Naive thymus-derived CD8-positive, alpha-beta T cell (primary cell): ENCODE data around the gene SKIC2. TPM values are rescaled to one million over a fixed set of nuclear protein-coding genes. Genes with fewer than 3 reads are reported as not detected.
A peak's percentile ranks its signal among the peaks of the same experiment; 100 is the strongest.
"Not testable (repeated sequence)": the region's sequence is repeated elsewhere in the genome, so short reads cannot be mapped to it uniquely, and the experiment has no call there.

Experiments used
- ATAC-seq, 2 donors: fragments of 150-1000 bp; cut with Tn5 transposase in 1 of 2; sonication (Bioruptor Pico), chemical (Tn5 transposase) in 1 of 2; 1 replicate in 1 of 2; 2 replicates in 1 of 2; pipeline ENCODE4 v1.10.0; 2021; ENCODE audit warnings: mild to moderate bottlenecking in 2 of 2, moderate library complexity in 2 of 2
- POLR2A ChIA-PET: fragments of 350-600 bp; sonication (Branson Sonifier 250); formaldehyde crosslinking; loops from one replicate; lab custom pipeline; 2021; ENCODE audit warnings: antibody characterized with exemption; lab: Charles Lee
- DNase-seq, 10 donors: peaks; one replicate each; pipeline versions ENCODE4 v3.0.0 to v3.0.0-alpha.2; 2020 to 2022
- H3K27ac Mint-ChIP-seq, 10 donors: one replicate each; pipeline ENCODE4 v1.8.0; 2020 to 2022; ENCODE audit warnings: mild to moderate bottlenecking in 10 of 10, mixed read lengths in 10 of 10, moderate library complexity in 4 of 10, inconsistent platforms in 1 of 10
- H3K27me3 Mint-ChIP-seq, 5 donors: one replicate each; pipeline ENCODE4 v1.8.0; 2021 to 2022; ENCODE audit warnings: mixed read lengths in 5 of 5
- H3K36me3 Mint-ChIP-seq, 3 donors: one replicate each; pipeline ENCODE4 v1.8.0; 2020 to 2022; ENCODE audit warnings: mixed read lengths in 3 of 3, mild to moderate bottlenecking in 2 of 3, inconsistent platforms in 1 of 3
- H3K4me1 Mint-ChIP-seq, 4 donors: one replicate each; pipeline ENCODE4 v1.8.0; 2021 to 2022; ENCODE audit warnings: mixed read lengths in 4 of 4
- H3K4me3 Mint-ChIP-seq, 10 donors: one replicate each; pipeline ENCODE4 v1.8.0; 2020 to 2022; ENCODE audit warnings: mild to moderate bottlenecking in 10 of 10, mixed read lengths in 10 of 10, moderate library complexity in 6 of 10, inconsistent platforms in 1 of 10
- H3K9me3 Mint-ChIP-seq, 9 donors: one replicate each; pipeline ENCODE4 v1.8.0; 2020 to 2022; ENCODE audit warnings: mixed read lengths in 9 of 9, mild to moderate bottlenecking in 3 of 9, inconsistent platforms in 1 of 9, moderate library complexity in 1 of 9
- polyA plus RNA-seq, 3 donors: library from polyadenylated mRNA; unstranded; fragments of 300-500 nt; fragmentation: Illumina TruSeq; gene quantifications; one replicate each; pipeline ENCODE4 v1.2.3, GENCODE V29; 2021
- total RNA-seq, 8 experiments: library from RNA in 2 of 8; stranded (reverse) in 2 of 8; gene quantifications; one replicate each; pipeline ENCODE4 v1.2.3 and lab custom pipeline; 2021 to 2026

SKIC2 gene
- total RNA-seq (100 to 1,000 TPM; 130 to 141 TPM), polyA plus RNA-seq (10 to 100 TPM; 18.1 to 19.9 (median 19.4) TPM), total RNA-seq (lab: John Stamatoyannopoulos, UW) (137 to 193 (median 170) reads per million in 6 experiments)

DNA sequence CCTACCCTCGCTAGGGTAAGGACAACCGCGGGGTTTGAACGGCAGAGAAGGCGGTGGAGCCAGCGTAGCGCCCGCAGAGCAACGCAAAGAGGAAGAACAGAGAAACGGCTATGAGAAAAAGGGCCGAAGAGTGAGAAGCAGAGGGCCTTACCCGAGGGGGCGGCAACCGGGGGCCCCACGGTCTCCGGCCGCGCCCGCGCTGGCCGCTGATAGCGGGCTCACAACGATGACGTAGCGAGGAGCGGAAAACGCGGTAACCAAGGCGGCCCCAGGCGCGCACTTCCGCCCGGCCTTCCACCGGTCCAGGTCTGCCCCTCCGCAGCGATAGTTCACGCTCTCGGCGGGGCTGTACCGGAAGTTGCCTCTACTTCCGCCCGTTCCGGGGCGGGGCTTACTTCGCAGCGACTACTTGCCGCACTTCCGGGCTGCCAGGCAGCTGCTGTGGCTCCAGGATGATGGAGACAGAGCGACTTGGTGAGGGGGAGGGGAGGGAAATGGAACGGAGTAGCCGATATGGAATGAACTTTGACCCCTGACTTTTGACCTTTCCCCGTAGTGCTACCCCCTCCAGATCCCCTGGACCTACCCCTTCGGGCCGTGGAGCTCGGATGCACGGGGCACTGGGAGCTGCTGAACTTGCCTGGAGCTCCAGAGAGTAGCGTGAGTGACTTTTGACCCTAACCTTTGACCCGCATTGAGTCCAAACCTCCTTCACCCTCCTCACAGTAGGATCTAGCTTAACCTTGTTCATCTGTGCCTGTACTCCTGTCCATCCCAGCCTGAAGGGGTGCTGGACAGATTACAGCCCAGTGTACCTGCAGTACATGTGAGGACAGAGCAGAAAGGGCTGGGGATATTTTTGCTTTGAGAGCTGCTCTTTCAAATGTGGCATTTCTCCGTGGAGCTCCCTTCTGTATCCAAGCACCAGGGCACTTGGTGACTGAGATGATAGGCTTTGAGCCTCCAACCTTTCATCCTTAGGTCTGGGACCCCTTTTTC lies at the start of gene SKIC2, which contains the start of gene NELFE:
TSS of gene SKIC2 (plus strand) at position 435 of the 999 bp plus-strand sequence. CDS start at position 453, 18 bp downstream.
TSS of gene NELFE (minus strand) at position 231 of the 999 bp plus-strand sequence. CDS start 525 bp downstream, outside the sequence.
- H3K9me3 Mint-ChIP-seq, result peaks cover 0 to 1% (median 0%) of the 10 kb centered on the region in 9 donors
- peaks cover 27 to 53% (median 40%) of the 10 kb centered on the region in 4 donors for H3K4me1 Mint-ChIP-seq
- ATAC-seq (peak; percentile 96 to 98), DNase-seq (peak; percentile 95 to 99 (median 98))
- no peaks in the 10 kb centered on the region for H3K27me3 Mint-ChIP-seq
- H3K27ac Mint-ChIP-seq, result peak within 1 kb of the TSS; percentile 94 to 99 (median 98)
- POLR2A ChIA-PET, result interaction anchor here (0.6 to 8.0 kb wide), 12 partner anchors 11 to 627 kb away, joined by 3 to 119 read pairs (median 4); partner anchors contain the start of genes ATF6B, C6orf47, DDX39B and DXO
- peaks cover 0 to 67% (median 20%) of the 10 kb centered on the region in 3 donors for H3K36me3 Mint-ChIP-seq
- peak within 1 kb of the TSS; percentile 92 to 97 (median 96) for H3K4me3 Mint-ChIP-seq

DNA sequence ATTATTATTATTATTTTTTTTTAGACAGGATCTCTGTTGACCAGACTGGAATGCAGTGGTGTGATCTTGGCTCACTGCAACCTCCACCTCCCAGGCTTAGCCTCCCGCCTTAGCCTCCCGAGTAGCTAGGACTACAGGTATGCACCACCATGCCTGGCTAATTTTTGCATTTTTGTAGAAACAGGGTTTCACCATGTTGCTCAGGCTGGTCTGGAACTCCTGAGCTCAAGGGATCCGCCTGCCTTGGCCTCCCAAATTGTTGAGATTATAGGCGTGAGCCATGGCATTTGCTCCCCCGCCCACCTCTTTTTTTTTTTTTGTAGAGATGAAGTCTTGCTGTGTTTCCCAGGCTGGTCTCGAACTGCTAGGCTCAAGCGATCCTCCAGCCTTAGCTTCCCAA lies 49.7 kb upstream of the SKIC2 start:
- not testable (repeated sequence) for H3K27me3 Mint-ChIP-seq, H3K4me3 Mint-ChIP-seq, H3K36me3 Mint-ChIP-seq, ATAC-seq, H3K9me3 Mint-ChIP-seq, H3K4me1 Mint-ChIP-seq, DNase-seq
- POLR2A ChIA-PET, result interaction anchor here (0.6 to 2.0 kb wide), 5 partner anchors 11 to 1971 kb away, joined by 3 to 7 read pairs (median 3); partner anchors contain the start of gene EHMT2
- H3K27ac Mint-ChIP-seq, result peak overlapping the region in 1 of 10 donors; percentile 27

DNA sequence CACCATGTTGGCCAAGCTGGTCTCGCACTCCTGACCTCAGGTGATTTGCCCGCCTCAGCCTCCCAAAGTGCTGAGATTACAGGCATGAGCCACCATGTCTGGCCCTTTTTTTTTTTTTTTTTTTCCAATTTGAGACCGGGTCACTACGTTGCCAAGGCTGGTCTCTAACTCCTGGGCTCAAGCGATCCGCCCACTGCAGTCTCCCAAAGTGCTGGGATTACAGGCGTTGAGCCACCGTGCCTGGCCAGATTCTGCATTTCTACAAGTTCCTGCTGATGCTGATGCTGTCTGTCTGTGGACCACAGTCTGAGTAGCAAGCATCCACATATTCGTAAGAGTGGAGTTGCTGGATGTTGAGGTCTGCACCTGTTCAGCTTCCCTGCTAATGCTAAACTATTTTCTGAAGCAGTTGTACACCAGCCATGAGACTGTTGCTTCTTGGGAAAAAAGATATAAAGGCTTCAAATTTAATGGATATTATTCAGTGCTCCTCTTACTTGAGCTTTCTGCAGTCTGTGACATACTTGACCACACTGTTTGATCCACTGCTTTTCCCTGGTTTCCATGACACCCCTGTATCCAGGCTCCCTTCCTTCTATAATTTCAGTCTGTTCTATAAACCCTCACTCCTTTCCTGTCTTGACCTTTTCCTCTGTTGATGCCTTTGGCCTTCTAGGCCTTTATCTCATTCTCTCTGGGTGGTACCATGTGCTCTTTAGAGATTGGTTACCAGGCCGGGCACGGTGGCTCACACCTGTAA lies 47.0 kb upstream of the SKIC2 start:
- ATAC-seq (no peak), DNase-seq (no peak)
- H3K9me3 Mint-ChIP-seq, result no peaks in the 10 kb centered on the region
- H3K36me3 Mint-ChIP-seq, result no peaks in the 10 kb centered on the region
- POLR2A ChIA-PET, result no interaction called here
- H3K27me3 Mint-ChIP-seq, result peaks cover 0 to 16% (median 9%) of the 10 kb centered on the region in 5 donors
- H3K4me1 Mint-ChIP-seq, result peaks cover 0 to 3% (median 0%) of the 10 kb centered on the region in 4 donors
- no peak overlapping the region for H3K27ac Mint-ChIP-seq
- no peak overlapping the region for H3K4me3 Mint-ChIP-seq

DNA sequence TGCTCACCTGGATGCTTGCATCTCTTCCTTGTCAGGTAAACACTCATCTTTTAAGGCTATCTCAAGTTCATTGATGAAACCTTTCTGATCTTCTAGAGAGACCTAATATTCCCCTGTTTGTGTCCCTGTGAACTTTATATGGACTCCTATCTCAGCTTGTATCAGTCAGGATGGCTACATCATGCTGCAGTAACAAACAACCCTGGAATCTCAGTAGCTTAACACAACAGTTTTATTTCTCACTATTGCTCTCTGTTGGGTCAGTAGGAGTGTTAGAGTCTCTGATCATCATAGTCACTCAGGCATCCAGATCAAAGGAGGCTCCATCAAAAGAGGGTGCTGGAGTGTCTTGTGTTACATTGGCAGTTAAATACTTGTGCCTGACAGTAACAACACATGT lies 43.6 kb upstream of the SKIC2 start:
- ATAC-seq, result no peak
- H3K4me3 Mint-ChIP-seq, result no peak overlapping the region
- no peaks in the 10 kb centered on the region for H3K36me3 Mint-ChIP-seq
- no peaks in the 10 kb centered on the region for H3K9me3 Mint-ChIP-seq
- peaks cover 0 to 16% (median 8%) of the 10 kb centered on the region in 5 donors for H3K27me3 Mint-ChIP-seq
- POLR2A ChIA-PET, result no interaction called here
- peak overlapping the region in 1 of 10 donors; percentile 24 for H3K27ac Mint-ChIP-seq
- DNase-seq, result no peak
- peaks cover 0 to 3% (median 0%) of the 10 kb centered on the region in 4 donors for H3K4me1 Mint-ChIP-seq

DNA sequence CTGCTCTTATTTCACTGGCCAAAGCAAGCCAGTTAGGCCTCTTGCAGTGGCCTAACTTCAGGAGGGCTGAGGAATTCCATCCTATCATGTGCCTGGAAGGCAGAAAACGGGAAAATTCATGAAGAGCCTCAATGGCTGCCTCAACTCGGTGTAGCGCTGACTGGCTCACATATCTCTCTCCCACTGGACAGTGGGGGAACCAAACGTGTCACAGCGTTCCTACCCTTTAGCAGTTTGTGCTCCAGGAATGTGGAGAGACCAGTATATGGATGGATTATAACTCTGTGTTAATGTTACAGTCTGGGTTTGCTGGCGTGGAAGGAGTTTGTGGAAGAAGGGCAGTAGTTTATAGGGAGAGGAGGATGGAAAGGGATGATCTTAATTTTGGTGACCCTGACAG lies 43.2 kb upstream of the SKIC2 start:
- POLR2A ChIA-PET, result no interaction called here
- H3K4me3 Mint-ChIP-seq, result no peak overlapping the region
- peak overlapping the region in 1 of 10 donors; percentile 24 for H3K27ac Mint-ChIP-seq

DNA sequence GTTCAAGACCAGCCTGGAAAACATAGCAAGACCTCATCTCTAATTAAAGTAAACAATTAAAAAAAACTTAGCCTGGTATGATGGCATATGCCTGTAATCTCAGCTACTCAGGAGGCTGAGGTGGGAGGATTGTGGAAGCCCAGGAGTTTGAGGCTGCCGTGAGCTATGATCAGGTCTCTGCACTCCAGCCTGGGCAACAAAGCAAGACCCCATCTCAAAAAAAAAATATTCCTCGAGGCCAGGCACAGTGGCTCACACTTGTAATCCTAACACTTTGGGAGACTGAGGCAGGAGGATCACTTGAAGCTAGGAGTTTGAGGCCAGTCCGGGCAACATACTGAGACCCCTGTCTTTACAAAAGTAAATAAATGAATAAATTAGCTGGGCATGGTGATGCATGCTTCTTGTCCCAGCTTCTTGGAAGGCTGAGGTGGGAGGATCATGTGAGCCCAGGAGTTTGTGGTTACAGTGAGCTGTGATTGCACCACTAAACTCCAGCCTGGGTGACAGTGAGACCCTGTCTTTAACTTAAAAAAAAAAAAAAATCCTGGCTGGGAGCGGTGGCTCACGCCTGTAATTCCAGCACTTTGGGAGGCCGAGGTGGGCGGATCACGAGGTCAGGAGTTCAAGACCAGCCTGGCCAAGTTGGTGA lies 40.8 kb upstream of the SKIC2 start:
- no peak for DNase-seq
- H3K9me3 Mint-ChIP-seq, result no peaks in the 10 kb centered on the region
- no peak overlapping the region for H3K4me3 Mint-ChIP-seq
- peaks cover 0 to 3% (median 0%) of the 10 kb centered on the region in 4 donors for H3K4me1 Mint-ChIP-seq
- peaks cover 0 to 16% (median 8%) of the 10 kb centered on the region in 5 donors for H3K27me3 Mint-ChIP-seq
- POLR2A ChIA-PET, result interaction anchor here (1.1 kb wide), 1 partner anchor 29 kb away, joined by 5 read pairs; no protein-coding TSS in a partner anchor
- no peak overlapping the region for H3K27ac Mint-ChIP-seq
- no peaks in the 10 kb centered on the region for H3K36me3 Mint-ChIP-seq
- no peak for ATAC-seq

More for the DNA sequence above, 43.2 kb upstream of the SKIC2 start:
- Mint-ChIP-seq H3K27me3 (peaks cover 0 to 16% (median 8%) of the 10 kb centered on the region in 5 donors), H3K4me1 (peaks cover 0 to 3% (median 0%) of the 10 kb centered on the region in 4 donors), H3K9me3 (no peaks in the 10 kb centered on the region), H3K36me3 (no peaks in the 10 kb centered on the region)
- no peak for ATAC-seq
- DNase-seq, result no peak

DNA sequence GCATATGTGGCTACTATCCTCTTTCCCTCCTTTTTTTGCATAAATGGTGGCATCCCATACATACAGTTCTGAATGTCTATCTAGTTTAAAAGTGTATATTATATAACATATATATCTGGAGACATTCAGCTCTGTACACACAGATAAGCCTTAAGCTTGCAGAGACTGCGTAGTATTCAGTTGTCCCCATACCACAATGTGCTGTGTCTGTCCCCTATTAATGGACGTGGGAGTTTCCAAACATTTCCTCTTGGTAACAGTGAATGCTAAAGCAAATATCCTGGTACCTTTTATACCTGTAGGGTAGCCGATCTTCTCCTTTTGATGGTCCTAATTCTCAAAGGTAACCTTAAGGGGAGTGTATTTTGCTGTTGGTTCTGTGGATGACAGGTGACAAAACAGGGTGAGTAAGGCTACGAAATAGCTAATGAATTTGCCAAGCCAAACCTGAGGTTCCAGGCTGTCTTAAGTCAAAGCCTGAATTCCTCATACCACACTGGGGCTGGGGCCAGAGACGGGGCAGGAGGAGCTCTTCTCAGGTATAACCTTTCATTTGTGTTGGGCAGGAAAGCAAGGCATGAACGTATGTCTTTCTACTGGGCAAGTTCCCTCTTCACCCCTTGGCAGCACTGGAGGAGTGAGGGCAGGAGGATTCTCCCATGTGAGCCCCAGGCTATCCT lies 39.2 kb upstream of the SKIC2 start:
- Mint-ChIP-seq H3K27ac (no peak overlapping the region), H3K4me3 (no peak overlapping the region), H3K9me3 (no peaks in the 10 kb centered on the region), H3K4me1 (peaks cover 0 to 3% (median 0%) of the 10 kb centered on the region in 4 donors), H3K27me3 (peaks cover 0 to 15% (median 5%) of the 10 kb centered on the region in 5 donors), H3K36me3 (no peaks in the 10 kb centered on the region)
- ATAC-seq (no peak), DNase-seq (no peak)
- POLR2A ChIA-PET, result interaction anchor here (0.6 kb wide), 1 partner anchor 1353 kb away, joined by 4 read pairs; no protein-coding TSS in a partner anchor

DNA sequence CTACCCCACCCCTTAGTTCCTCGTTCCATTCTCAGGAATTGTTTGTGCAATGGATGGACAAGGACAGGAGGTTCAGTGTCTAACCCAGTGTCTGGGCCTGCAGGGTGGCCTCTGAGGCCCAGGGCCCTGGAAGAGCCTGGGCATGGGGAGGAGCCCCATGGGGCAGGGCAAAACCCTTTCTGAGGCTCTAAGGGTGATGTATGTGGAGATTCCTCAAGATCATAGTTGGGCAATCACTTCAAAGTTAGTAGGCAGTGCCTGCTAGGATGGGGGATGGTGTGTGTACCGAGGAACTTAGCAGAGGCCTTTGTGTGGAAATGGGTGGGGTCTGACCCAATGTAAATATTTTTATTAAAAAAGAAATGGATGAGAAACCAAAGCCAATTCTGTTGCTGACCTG lies 38.2 kb upstream of the SKIC2 start:
- H3K4me1 Mint-ChIP-seq, result peaks cover 0 to 2% (median 0%) of the 10 kb centered on the region in 4 donors
- ATAC-seq (no peak), DNase-seq (no peak)
- no peak overlapping the region for H3K27ac Mint-ChIP-seq
- POLR2A ChIA-PET, result interaction anchor here (1.4 kb wide), 1 partner anchor 18 kb away, joined by 3 read pairs; the partner anchor contains the start of gene ZBTB12
- no peaks in the 10 kb centered on the region for H3K9me3 Mint-ChIP-seq
- no peaks in the 10 kb centered on the region for H3K36me3 Mint-ChIP-seq
- no peak overlapping the region for H3K4me3 Mint-ChIP-seq
- H3K27me3 Mint-ChIP-seq, result peaks cover 0 to 6% (median 3%) of the 10 kb centered on the region in 5 donors

DNA sequence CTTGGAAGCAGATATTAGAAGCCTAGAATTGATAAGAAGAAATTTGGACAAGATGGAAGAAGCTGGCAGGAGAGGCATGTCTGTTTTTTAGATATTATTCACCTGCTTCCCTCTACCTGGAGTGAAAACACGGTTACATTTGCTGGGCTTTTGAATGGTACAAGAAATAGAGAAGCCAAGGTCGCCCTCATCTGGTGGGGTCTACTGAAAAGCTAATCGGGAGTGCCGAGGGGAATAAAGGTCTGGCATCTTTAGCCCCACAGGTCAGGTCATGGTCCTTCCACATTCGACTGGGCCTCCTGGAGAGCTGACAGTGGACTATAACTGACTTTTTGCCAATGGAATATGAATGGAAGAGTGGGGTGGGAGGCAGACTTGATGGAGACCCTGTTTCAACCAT lies 36.0 kb upstream of the SKIC2 start:
- POLR2A ChIA-PET, result no interaction called here
- H3K9me3 Mint-ChIP-seq, result no peaks in the 10 kb centered on the region
- H3K36me3 Mint-ChIP-seq, result no peaks in the 10 kb centered on the region
- DNase-seq (peak in 4 of 10 donors; percentile 10 to 21 (median 16)), ATAC-seq (peak; percentile 32 to 53)
- H3K4me3 Mint-ChIP-seq, result no peak overlapping the region
- peaks cover 0 to 8% (median 0%) of the 10 kb centered on the region in 5 donors for H3K27me3 Mint-ChIP-seq
- no peaks in the 10 kb centered on the region for H3K4me1 Mint-ChIP-seq
- no peak overlapping the region for H3K27ac Mint-ChIP-seq

DNA sequence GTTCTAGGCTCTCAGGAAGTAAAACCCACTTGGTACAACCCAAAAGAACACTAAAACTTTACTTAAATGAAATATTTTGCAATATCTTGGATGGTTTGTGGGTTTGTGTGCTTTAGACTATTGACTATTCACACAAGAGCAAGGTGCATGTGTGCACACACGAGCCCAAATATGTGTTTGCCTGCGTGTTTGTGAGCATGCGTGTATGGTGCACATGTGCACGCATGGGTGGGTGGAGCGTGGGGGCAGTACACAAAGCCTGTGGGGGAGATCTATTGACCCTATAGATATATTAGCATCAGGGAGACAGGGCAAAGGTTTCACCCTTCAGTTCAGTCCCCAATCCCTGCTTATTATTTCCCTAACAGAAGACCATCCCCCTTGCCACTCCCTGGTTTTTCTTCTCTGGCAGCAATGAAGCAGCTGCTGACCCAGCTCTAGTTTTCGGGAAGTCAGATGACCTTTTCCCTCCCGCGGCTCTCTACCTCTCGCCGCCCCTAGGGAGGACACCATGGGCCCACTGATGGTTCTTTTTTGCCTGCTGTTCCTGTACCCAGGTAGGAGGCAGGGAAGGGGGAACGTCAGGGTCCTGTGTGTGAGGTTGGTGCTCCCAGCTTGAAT lies 31.6 kb upstream of the SKIC2 start, which contains the start of gene C2:
TSS of gene C2 (plus strand) at position 476 of the 621 bp plus-strand sequence. CDS start at position 512, 36 bp downstream.
- DNase-seq (no peak), ATAC-seq (no peak)
- Mint-ChIP-seq H3K4me3 (no peak within 1 kb of the TSS), H3K4me1 (no peaks in the 10 kb centered on the region), H3K36me3 (no peaks in the 10 kb centered on the region), H3K27ac (peak within 1 kb of the TSS in 1 of 10 donors; percentile 30), H3K27me3 (peaks cover 0 to 5% (median 2%) of the 10 kb centered on the region in 5 donors), H3K9me3 (no peaks in the 10 kb centered on the region)
- POLR2A ChIA-PET, result no interaction called here
